GM21367 (cell line): ENCODE data around the gene KCNC1.

Source experiments
- ATAC-seq: cut with Tn5 transposase; IDR thresholded peaks from one replicate; pipeline ENCODE4 v1.9.1; 2021; ENCODE audit not compliant: unreplicated experiment

Gene KCNC1

DNA sequence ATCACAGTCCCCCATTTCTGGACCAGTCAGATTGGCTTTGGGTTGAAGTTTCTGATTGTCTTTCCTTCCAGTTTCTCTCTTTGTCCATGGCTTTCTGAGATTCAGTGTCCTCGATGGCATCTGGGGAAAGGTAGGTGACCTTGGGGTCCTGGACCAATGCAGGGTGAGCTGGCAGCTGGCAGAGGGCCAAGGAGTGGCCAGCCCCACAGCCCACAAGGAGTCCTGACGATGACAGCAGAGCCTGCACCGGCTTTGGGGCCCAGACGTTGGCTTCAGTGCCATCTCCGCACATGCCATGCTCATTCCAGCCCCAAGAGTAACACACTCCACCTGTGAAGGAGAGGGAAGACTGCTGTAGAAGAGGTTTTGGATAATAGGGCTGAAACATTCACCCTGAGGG, 53.5 kb downstream of the KCNC1 start:
- no peak for ATAC-seq

DNA sequence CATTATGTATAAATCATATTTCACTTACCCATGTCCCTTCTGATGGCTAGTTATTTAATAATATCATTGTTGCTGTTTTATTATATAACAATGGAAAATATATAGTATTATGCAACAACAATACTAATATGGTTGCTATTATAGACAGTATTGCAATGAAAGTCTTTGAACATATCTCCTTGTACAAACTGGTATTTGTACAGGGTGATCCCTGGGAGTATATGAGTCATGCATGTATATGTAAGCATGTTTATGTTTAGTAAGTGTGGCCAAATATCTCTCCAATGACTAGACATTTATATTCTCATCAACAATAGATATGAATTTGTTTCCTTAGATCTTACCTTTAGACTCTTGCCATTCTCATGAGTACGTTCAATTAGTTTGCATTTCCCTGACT, 55.9 kb downstream of the KCNC1 start:
- no peak for ATAC-seq

- no peak for ATAC-seq
These were observed 56.6 kb downstream of the KCNC1 start for GRCh38 chr11:17791144-17791543.

GRCh38 chr11:17792161-17792560, 57.6 kb downstream of the KCNC1 start:
- no peak for ATAC-seq

DNA sequence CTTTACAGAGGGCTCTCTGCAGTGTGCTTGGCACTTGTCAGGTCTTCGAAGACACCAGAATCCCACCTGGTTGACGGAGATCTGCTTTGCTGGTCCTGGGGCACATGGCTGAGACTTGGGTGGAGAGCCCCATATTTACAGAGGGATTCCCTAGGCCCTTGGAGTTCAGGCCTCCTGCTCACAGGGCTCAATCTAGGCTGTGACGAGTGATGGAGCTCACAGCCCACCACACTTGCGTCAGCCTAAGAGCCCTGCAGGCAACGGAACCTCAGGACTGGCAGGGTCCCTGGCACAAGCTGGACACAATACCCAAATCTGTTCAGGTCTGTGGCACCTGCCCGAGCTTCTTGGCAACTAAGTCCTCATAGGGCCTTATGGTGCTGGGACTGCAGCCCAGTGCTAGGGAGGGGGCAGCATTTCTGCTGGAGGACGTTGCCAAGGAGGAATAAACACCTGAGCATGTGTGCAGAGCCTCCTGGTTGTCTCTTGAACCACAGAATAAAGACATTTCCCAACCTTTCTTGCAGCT, 59.1 kb downstream of the KCNC1 start:
- ATAC-seq = no peak

DNA sequence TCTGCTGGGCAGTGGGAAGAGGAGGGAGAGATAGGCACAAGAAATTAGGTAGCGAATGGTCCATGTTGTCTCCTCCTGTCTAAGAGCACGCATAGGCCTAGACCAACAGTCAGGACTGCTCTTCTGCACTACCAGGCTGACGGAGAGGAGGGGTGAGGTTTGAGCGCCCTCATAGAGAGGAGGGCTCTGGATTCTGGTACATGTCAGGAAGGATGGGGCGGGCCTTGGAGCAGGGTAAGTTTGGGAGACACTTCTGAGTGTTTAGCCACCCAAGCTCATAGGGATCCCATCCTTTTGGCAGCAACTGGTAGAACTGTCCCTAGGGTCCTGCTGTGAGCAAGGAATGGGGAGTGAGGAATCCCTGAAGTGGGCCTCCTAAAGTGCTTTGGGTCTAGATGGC, 60.4 kb downstream of the KCNC1 start:
- ATAC-seq = no peak

DNA sequence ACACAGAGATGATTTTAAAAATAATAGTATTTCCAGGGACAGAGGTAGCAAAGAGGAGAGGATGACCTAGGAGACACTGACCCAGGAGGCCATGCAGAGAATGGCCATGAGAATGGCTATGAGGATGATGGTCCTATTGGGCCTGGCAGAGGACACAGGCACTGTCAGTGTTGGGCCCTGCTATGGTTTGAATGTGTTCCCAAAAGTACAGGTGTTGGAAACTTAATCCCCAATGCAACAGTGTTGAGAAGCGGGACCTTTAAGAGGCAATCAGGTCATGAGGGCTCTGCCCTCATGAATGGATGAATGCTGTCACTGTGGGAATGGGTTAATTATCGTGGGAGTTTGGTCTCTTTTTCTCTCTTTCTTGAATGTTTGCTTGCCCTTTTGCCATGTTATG, 61.6 kb downstream of the KCNC1 start:
- ATAC-seq = no peak

- no peak for ATAC-seq
These were observed 63.7 kb downstream of the KCNC1 start for GRCh38 chr11:17798253-17798652.

DNA sequence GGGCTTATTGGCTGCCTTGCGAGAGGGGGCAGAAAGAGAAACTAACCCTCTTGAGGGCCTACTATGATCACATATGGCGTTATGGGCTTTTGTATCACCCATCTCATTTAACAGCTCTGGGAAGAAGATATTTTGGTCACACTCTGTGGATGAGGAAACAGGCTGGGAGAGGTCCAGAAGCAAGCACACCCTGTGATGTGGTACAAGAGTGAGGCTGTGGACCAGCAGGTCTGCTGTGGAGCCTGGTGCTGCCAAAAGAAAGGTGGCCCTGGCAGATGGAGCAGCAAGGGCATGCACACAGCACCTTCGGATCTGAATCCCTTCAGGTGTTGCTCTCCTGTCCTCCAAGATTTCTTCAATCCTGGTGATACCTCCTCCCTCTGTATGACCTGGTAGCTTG, 64.1 kb downstream of the KCNC1 start:
- no peak for ATAC-seq

DNA sequence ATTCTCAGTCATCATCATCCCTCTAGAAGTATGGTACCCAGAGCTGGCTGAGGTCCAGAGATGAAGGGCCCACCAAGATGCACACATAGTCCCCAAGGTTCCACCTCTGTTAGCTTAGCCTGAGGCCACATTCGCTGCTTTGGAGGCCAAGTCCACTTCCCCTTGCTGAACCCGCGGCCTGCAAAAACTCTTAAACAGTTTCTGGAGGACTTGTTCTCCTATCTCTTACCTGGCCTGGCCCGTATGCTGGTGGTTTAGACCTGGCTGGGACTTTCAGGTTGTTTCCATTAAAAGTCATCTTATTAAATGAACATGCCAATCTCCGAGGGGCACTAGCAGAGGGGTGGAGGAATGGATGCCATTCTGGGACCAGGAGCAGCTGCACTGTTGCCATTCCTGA, 64.6 kb downstream of the KCNC1 start:
- no peak for ATAC-seq

- no peak for ATAC-seq
These were observed 66.6 kb downstream of the KCNC1 start for GRCh38 chr11:17801166-17801565.

GRCh38 chr11:17802491-17802890, 67.9 kb downstream of the KCNC1 start:
- ATAC-seq = no peak

- ATAC-seq = no peak
These were observed 69.3 kb downstream of the KCNC1 start for GRCh38 chr11:17803754-17804334.

GRCh38 chr11:17805043-17805442, 70.5 kb downstream of the KCNC1 start:
- no peak for ATAC-seq

- no peak for ATAC-seq
These were observed 71.3 kb downstream of the KCNC1 start for GRCh38 chr11:17805873-17806272.

DNA sequence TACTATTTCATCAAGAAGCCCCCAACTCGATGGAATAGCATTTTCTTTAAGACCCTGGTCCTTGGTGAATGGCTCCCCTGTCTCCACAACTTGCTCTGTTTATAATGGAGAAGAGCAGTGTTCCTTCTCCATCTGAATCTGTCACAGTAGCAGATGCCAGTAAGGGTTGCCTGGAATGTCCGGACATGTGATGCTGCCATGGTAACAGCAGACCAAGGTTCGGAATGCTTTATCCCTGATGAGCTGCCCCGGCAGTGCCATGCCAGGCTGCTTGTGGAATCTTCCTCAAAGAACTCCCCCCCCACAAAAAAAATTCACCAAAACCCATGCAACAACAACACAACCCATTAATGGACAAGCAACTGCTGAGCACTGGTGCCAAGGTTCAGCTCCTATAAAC, 72.5 kb downstream of the KCNC1 start:
- ATAC-seq = no peak

DNA sequence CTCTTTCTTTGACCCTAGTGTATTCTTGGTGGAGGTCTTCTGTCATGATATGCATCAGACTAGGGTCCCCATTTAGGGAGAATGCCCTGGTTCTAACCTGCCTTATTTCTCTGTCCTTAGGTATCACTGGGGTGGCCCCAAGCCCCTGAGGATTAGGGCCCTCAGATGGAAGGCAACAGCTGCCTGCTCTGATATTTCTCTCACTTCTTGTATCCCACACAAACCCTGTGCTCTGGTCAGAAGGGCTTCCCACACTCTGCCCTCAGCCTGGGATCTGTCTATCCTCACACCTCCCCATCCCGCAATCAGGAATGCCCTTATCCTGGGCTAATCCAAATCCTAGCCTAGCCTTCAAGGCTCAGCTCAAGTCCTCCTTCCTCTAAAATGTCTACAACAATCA, 75.5 kb downstream of the KCNC1 start:
- no peak for ATAC-seq

GRCh38 chr11:17810746-17811145, 76.2 kb downstream of the KCNC1 start:
- no peak for ATAC-seq

DNA sequence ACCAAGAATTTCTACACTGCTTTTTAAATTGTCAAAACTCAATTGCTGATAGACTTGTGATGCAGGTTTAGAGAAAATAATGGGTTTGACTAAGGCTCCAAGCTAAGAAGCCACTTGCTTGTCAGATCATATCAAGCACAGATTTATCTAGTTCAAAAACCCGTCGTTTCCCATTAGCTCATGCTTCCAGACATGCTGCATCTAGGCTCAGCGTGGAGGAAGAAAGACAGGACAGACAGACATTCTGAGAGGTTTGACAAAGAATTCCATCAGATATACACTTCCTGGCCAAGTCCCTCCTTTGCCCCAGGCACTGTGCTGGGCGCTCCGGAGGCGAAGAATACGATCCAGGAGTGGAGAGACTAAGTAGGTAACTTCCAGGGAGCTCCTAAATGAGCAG, 76.8 kb downstream of the KCNC1 start:
- ATAC-seq = no peak

DNA sequence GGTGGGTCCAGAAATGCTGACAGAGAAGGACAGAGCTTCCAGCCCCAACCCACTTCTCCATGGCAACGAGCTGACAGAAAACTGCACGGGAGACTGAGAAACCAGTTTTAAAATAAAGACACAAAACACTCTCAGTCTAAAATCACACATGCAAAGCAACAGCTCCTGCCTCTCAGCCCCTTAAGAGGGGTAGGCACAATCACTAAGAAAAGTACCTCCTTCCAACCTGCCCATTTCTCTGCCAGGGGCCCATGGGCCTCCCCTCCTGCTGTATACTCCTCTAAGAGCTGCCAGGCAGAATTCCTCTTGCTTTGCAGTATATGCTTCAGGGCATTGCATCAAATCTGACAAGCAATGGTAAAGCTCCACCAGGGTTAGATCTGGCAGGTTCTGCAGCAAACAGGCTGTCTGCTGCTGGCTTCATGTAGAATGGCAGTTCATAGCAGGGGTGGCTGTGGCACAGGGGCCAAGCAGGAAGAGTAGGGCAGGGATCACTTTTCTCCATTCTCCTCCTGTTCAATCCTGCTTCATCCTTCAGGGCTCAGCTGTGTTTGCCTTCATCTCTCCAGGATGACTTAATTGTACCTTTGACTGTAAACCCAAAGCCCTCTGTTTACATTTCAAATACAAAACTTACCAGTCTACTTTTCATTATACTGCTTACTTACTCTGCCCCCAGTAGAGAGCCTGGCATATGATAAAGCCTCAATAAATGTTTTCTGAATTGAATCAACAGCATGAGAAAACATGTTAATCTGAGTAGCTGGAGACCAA, 77.7 kb downstream of the KCNC1 start:
- no peak for ATAC-seq

DNA sequence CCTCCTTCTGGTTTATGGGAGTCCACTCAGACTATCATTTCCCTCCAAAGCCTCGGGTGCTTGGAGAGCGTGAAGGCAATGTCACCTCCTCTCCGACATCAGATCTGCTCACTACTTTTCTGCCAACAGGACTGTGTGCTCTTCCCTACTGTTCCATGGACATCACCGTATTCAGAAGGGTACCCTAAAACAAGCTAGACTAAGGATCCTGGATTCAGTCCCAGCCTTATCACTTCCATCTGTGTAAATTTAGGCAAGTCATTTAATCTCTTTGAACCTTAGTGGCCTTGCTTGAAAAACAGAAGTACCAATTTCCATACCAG, 78.2 kb downstream of the KCNC1 start:
- ATAC-seq = no peak

DNA sequence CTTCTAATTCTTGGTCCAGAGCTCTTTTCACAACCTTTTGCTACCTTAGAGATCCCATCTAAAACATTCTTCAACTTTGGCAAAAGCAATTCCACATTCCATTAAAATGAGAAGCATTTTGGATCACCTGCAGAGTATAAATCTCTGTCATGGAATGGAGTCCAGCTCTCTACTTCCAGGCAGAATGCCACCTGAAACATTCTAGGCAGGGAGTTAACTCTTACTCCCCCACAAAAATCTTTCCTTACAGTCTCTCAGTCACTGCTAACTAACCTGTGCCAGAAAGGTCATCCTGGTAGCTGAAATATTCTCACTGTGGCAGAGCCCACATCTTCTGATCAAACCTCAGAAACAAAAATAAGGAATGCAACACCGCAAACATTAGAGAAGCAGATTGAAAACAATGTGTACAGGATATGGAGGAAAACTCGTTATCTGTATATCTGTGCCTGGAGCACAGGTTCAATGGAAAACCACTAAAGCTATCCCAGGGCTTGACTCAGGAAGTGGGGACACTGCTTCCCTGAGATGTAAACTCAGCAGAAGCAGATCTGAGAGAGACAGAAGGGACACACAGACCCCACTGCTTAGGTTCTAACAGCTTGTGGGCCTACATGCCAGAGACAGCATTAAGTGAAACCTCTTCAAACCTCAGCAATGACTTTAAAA, 78.9 kb downstream of the KCNC1 start:
- no peak for ATAC-seq
